MCF 10A (cell line): ENCODE measurements around the gene CDKL5. TPM values are rescaled to one million over a fixed set of nuclear protein-coding genes. Genes with fewer than 3 reads are reported as not detected.

Source experiments
- BruUV-seq: library from RNA; stranded (reverse); fragments of 400-500 nt; replicated peaks from 2 replicates; lab custom pipeline; 2021; lab: Mats Ljungman, UMichigan
- CTCF ChIA-PET: fragments of 300-600 bp; sonication (Branson Sonifier 250); formaldehyde crosslinking; extraction: SDS; loops from one replicate; lab custom pipeline; 2021; ENCODE audit warnings: antibody characterized with exemption, inconsistent platforms; lab: Yijun Ruan, JAX
- POLR2A ChIA-PET: fragments of 300-600, 350-650 bp; sonication (Branson Sonifier 250); formaldehyde crosslinking; extraction: SDS; loops from one replicate; lab custom pipeline; 2020; ENCODE audit warnings: antibody characterized with exemption, inconsistent platforms; lab: Yijun Ruan, JAX
- DNase-seq: peaks from one replicate; pipeline ENCODE4 v3.0.0-alpha.2; 2018; ENCODE audit not compliant: unreplicated experiment
- H3K27ac Mint-ChIP-seq: one replicate; pipeline ENCODE4 v1.8.0; 2022; ENCODE audit warnings: mild to moderate bottlenecking, low read depth, mixed read lengths; ENCODE audit not compliant: unreplicated experiment
- H3K27me3 Mint-ChIP-seq: one replicate; pipeline ENCODE4 v1.8.0; 2022; ENCODE audit warnings: mixed read lengths; ENCODE audit not compliant: insufficient read depth, unreplicated experiment
- H3K36me3 Mint-ChIP-seq: one replicate; pipeline ENCODE4 v1.8.0; 2022; ENCODE audit warnings: mild to moderate bottlenecking, moderate library complexity, mixed read lengths; ENCODE audit not compliant: insufficient read depth, unreplicated experiment
- H3K4me1 Mint-ChIP-seq: one replicate; pipeline ENCODE4 v1.8.0; 2022; ENCODE audit warnings: mixed read lengths; ENCODE audit not compliant: insufficient read depth, unreplicated experiment
- H3K4me3 Mint-ChIP-seq: one replicate; pipeline ENCODE4 v1.8.0; 2022; ENCODE audit warnings: mild to moderate bottlenecking, moderate library complexity, mixed read lengths; ENCODE audit not compliant: unreplicated experiment
- H3K9me3 Mint-ChIP-seq: one replicate; pipeline ENCODE4 v1.8.0; 2022; ENCODE audit warnings: mixed read lengths; ENCODE audit not compliant: unreplicated experiment
- intact Hi-C: fragments of 100-400 bp; cut with micrococcal nuclease; formaldehyde crosslinking; loops from 2 replicates; pipeline ENCODE4 v1.14.1; 2022
- total RNA-seq: library from RNA; stranded (reverse); gene quantifications from 2 replicates; pipeline ENCODE4 v1.2.3, GENCODE V29; 2022
- TF ChIP-seq, protein P1 (sequence below): fragments of 200-600 bp; IDR thresholded peaks from one replicate; pipeline ENCODE4 v1.8.0; 2022; ENCODE audit warnings: antibody characterized with exemption, mild to moderate bottlenecking; ENCODE audit not compliant: unreplicated experiment

The CDKL5 gene
- total RNA-seq, 1 experiment from 2014 or later: 8.2 TPM

DNA sequence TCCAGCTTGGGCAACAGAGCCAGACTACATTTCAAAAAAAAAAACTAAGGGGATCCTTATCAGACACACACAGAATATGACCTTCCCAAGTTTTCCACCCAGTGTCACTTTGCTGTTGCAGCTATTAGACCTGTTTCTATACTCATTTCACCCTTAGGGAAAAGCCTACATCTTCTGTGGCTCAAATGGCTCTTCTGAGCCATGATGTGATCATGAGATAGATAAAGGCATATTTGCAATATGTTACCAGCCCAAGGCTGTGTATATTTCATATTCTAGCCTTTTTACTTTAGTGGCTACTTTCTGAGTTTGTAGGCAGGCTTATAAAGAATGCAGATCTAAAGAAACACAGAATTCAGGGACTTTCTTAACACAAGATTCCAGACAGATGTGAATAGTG is 227.2 kb downstream of the CDKL5 start:
- TF ChIP-seq, protein P1, sequence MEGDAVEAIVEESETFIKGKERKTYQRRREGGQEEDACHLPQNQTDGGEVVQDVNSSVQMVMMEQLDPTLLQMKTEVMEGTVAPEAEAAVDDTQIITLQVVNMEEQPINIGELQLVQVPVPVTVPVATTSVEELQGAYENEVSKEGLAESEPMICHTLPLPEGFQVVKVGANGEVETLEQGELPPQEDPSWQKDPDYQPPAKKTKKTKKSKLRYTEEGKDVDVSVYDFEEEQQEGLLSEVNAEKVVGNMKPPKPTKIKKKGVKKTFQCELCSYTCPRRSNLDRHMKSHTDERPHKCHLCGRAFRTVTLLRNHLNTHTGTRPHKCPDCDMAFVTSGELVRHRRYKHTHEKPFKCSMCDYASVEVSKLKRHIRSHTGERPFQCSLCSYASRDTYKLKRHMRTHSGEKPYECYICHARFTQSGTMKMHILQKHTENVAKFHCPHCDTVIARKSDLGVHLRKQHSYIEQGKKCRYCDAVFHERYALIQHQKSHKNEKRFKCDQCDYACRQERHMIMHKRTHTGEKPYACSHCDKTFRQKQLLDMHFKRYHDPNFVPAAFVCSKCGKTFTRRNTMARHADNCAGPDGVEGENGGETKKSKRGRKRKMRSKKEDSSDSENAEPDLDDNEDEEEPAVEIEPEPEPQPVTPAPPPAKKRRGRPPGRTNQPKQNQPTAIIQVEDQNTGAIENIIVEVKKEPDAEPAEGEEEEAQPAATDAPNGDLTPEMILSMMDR: no peak
- H3K27me3 Mint-ChIP-seq: no peaks in the 10 kb centered on the region
- intact Hi-C loops: no loop called here
- H3K9me3 Mint-ChIP-seq: no peaks in the 10 kb centered on the region
- no TSS peak for BruUV-seq
- H3K4me1 Mint-ChIP-seq: no peaks in the 10 kb centered on the region
- no peak for DNase-seq
- no peak overlapping the region for H3K27ac Mint-ChIP-seq
- no peaks in the 10 kb centered on the region for H3K36me3 Mint-ChIP-seq
- POLR2A ChIA-PET: no interaction called here
- CTCF ChIA-PET: interaction anchor here (0.6 kb wide), 1 partner anchor 39 kb away, joined by 3 read pairs; no protein-coding TSS in a partner anchor
- no peak overlapping the region for H3K4me3 Mint-ChIP-seq

DNA sequence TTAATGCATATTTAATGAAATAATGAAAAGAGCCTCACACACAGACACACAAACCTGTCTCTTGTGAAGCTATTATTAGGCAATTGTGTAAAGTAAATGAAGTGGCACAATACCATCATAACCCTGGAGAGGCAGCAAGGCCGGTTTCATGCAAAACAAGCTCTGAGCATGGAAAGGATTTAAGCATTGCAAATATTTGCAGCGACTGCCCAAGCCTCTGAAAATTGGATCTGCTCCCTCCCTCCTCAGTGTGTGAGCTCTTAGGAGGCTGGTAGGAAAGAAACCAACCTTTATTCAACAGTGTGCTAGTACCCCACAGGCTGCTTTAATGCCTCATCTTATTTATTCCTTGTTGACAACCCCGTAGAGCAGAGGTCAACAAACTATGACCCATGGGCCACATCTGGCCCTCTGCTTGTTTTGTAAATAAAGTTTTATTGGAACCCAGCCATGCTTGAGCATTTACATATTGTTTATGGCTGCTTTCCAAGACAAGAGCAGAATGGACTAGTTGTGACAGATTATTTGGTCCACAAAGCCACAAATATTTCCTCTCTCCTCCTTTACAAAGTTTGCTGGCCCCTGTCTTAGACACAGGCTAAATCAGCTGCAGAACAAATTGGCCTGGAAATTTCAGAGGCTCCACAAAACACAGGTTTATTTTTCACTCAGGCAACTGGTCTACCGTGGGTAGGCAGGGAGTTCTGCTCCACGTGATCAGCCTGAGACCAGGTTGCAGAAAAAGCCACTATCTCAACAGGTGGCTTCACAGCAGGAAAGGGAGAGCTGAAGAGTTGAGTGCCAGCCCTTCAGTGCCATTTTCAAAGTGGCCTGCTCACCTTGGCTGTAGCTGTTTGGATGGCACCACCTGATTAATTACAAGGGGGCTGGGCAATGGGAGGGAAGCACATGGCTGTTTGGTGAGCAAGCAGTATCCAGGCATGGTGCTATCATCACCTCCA is 229.7 kb downstream of the CDKL5 start:
- CTCF ChIA-PET: interaction anchor here (0.5 to 0.6 kb wide), 3 partner anchors 12 to 37 kb away, joined by 3 to 4 read pairs (median 3); no protein-coding TSS in a partner anchor
- H3K4me3 Mint-ChIP-seq: no peak overlapping the region

DNA sequence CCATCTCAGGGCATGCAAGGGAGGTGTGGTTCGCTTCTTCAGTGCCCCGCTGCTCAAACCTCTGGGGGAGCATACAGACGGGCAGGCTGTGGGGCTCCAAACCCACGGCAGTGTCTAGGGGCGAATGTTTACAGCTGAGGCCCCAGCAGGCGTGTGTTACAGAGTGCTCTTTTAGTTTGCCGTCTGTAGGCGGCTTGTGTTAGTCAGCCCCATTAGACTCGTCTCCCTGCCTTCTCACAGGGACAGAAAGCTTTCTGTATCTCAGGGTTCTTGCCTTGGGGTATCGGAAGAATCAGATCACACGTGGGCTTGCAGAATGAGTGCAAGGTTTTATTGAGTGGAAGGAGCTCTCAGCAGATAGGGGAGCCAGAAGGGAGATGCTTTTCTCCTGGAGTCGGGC is 235.9 kb downstream of the CDKL5 start:
- no peaks in the 10 kb centered on the region for H3K4me1 Mint-ChIP-seq
- DNase-seq: no peak
- no TSS peak for BruUV-seq
- POLR2A ChIA-PET: no interaction called here
- intact Hi-C loops: no loop called here
- H3K27me3 Mint-ChIP-seq: no peaks in the 10 kb centered on the region
- peaks cover 6% of the 10 kb centered on the region for H3K9me3 Mint-ChIP-seq
- CTCF ChIA-PET: no interaction called here
- H3K27ac Mint-ChIP-seq: no peak overlapping the region
- no peak overlapping the region for H3K4me3 Mint-ChIP-seq
- H3K36me3 Mint-ChIP-seq: no peaks in the 10 kb centered on the region
- TF ChIP-seq, protein P1: no peak

More for the DNA sequence above, 229.7 kb downstream of the CDKL5 start:
- DNase-seq: no peak
- intact Hi-C loops: no loop called here
- POLR2A ChIA-PET: no interaction called here
- H3K36me3 Mint-ChIP-seq: no peaks in the 10 kb centered on the region
- TF ChIP-seq, protein P1: no peak
- no peak overlapping the region for H3K27ac Mint-ChIP-seq
- no peaks in the 10 kb centered on the region for H3K4me1 Mint-ChIP-seq
- H3K27me3 Mint-ChIP-seq: no peaks in the 10 kb centered on the region
- no peaks in the 10 kb centered on the region for H3K9me3 Mint-ChIP-seq
- no TSS peak for BruUV-seq

DNA sequence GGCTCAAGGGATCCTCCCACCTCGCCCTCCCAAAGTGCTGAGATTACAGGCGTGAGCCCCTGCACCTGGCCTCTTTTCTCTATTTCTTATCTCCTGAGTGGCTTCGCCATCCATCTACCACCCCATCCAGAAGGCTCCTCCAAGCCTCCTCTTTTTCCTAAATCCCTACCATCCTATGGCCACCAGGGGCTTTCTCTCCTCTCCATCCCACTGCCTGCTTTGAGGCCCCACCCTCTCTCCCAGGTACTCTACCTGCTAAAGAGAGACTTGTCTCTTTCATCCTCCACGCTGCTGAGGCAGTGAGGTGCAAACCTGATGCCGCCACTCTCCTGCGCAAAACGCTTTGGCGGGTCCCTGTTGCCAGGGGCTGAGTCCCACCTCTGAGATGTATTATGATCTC is 239.5 kb downstream of the CDKL5 start:
- ChIA-PET CTCF (interaction anchor here (1.0 kb wide), 1 partner anchor 14 kb away, joined by 3 read pairs; no protein-coding TSS in a partner anchor), POLR2A (no interaction called here)
- TF ChIP-seq, protein P1: no peak
- H3K9me3 Mint-ChIP-seq: peaks cover 7% of the 10 kb centered on the region
- H3K4me3 Mint-ChIP-seq: no peak overlapping the region
- H3K27me3 Mint-ChIP-seq: no peaks in the 10 kb centered on the region
- DNase-seq: no peak
- BruUV-seq: no TSS peak
- H3K36me3 Mint-ChIP-seq: no peaks in the 10 kb centered on the region
- intact Hi-C loops: no loop called here
- no peak overlapping the region for H3K27ac Mint-ChIP-seq
- H3K4me1 Mint-ChIP-seq: no peaks in the 10 kb centered on the region
